Vagina (tissue), 2 donors: ENCODE results near the gene STT3B. TPM values are rescaled to one million over a fixed set of nuclear protein-coding genes. Genes with fewer than 3 reads are reported as not detected.

ENCODE experiments used
- DNase-seq, 2 donors: peaks; one replicate each; pipeline ENCODE4 v3.0.0-alpha.2; 2017; ENCODE audit errors: extremely low spot score in 2 of 2
- H3K27ac ChIP-seq: fragments of 200-600 bp; sonication (generic); one replicate; pipeline ENCODE4 v1.5.1; 2019
- H3K27me3 ChIP-seq: fragments of 200-600 bp; sonication (generic); one replicate; pipeline ENCODE4 v1.5.1; 2019
- H3K36me3 ChIP-seq, 2 donors: fragments of 200-600 bp; sonication (generic); one replicate each; pipeline ENCODE4 v1.5.1; 2017 to 2019
- H3K4me1 ChIP-seq: fragments of 200-600 bp; sonication (generic); one replicate; pipeline ENCODE4 v1.5.1; 2019
- H3K4me3 ChIP-seq, 2 donors: fragments of 200-600 bp; sonication (generic); 1 replicate in 1 of 2; 2 replicates in 1 of 2; pipeline ENCODE4 v1.5.1; 2016 to 2019
- H3K9me3 ChIP-seq: fragments of 200-600 bp; sonication (generic); one replicate; pipeline ENCODE4 v1.5.1; 2019
- CTCF ChIP-seq, 3 experiments: fragments of 450-650 bp in 2 of 3; fragments of 200-600 bp in 1 of 3; sonication (generic) in 1 of 3; IDR thresholded peaks; one replicate each; pipeline ENCODE4 v1.5.1; 2017 to 2019; ENCODE audit warnings: antibody characterized with exemption in 3 of 3, mild to moderate bottlenecking in 2 of 3, moderate library complexity in 2 of 3
- POLR2A ChIP-seq, 2 donors: fragments of 450-650 bp; IDR thresholded peaks; one replicate each; pipeline ENCODE4 v1.6.1; 2017; ENCODE audit warnings: antibody characterized with exemption in 2 of 2, mild to moderate bottlenecking in 2 of 2, moderate library complexity in 2 of 2
- POLR2AphosphoS5 ChIP-seq, 2 donors: sonication (generic); formaldehyde crosslinking; IDR thresholded peaks; one replicate each; pipeline ENCODE4 v1.9.0; 2017; ENCODE audit warnings: antibody characterized with exemption in 2 of 2, mild to moderate bottlenecking in 2 of 2, low read depth in 1 of 2; ENCODE audit not compliant: insufficient read depth in 1 of 2
- intact Hi-C: fragments of 100-400 bp; cut with DNase I; formaldehyde crosslinking; loops from one replicate; pipeline ENCODE4 v1.15.1; 2023
- total RNA-seq: library from RNA; depleted of rRNA; stranded (reverse); fragments of >200 nt; gene quantifications from one replicate; pipeline ENCODE4 v1.2.3, GENCODE V29; 2016

STT3B gene
- total RNA-seq, 1 donor from 2014 or later, result 65.3 TPM

DNA sequence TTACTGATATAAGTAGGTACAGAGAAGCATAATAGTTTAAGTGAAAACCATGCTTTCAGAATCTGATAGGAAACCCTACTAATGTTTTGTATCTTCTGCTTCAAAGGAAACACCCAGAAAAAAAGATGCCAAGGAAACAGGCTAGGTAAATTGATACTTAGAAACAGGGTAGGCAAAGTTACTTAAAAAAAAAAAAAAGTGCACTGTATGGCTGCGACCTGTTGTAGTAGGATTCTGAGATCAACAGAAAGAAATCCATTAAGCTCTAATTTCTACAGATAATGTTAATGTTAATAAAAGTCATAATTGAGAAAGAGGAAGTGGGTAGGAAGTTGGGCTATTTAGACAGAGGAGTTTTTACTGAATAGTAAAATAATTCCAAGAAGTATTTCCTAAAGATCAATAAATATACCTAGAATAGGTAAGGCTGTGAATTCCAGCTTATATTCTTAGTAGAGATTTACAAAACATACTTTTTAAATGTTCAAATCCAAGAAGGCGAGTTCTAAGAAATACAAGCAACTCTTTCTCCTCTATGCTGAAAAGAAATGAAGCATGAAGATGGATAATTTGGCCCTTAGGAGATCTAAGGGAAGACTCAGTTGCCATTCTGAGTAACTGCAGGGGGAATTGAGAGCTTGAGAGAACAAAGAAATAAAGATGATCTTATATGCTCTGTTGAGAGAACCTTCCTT lies 24.1 kb upstream of the STT3B start:
- no peaks in the 10 kb centered on the region for H3K27me3 ChIP-seq
- intact Hi-C loops, result no loop called here
- no peak for DNase-seq
- no peak overlapping the region for H3K4me3 ChIP-seq
- no peaks in the 10 kb centered on the region for H3K9me3 ChIP-seq
- H3K27ac ChIP-seq, result no peak overlapping the region
- H3K4me1 ChIP-seq, result no peaks in the 10 kb centered on the region
- H3K36me3 ChIP-seq, result no peaks in the 10 kb centered on the region
- TF ChIP-seq CTCF (IDR thresholded peaks at IDR 0.05) (no peak), POLR2A (IDR thresholded peaks at IDR 0.05) (no peak), POLR2AphosphoS5 (IDR thresholded peaks at IDR 0.05; ENCODE audit: insufficient read depth in 1 of 2, low read depth in 1 of 2) (no peak)

GRCh38 chr3:31509147-31509728 lies 23.5 kb upstream of the STT3B start:
- DNase-seq, result no peak
- TF ChIP-seq POLR2AphosphoS5 (IDR thresholded peaks at IDR 0.05; ENCODE audit: insufficient read depth in 1 of 2, low read depth in 1 of 2) (no peak), POLR2A (IDR thresholded peaks at IDR 0.05) (no peak), CTCF (IDR thresholded peaks at IDR 0.05) (no peak)
- intact Hi-C loops, result no loop called here

GRCh38 chr3:31514570-31514969 lies 18.2 kb upstream of the STT3B start:
- Histone ChIP-seq H3K27ac (no peak overlapping the region), H3K9me3 (no peaks in the 10 kb centered on the region), H3K36me3 (no peaks in the 10 kb centered on the region), H3K4me3 (no peak overlapping the region), H3K27me3 (no peaks in the 10 kb centered on the region), H3K4me1 (no peaks in the 10 kb centered on the region)
- intact Hi-C loops, result no loop called here
- TF ChIP-seq POLR2A (IDR thresholded peaks at IDR 0.05) (no peak), CTCF (IDR thresholded peaks at IDR 0.05) (no peak), POLR2AphosphoS5 (IDR thresholded peaks at IDR 0.05; ENCODE audit: insufficient read depth in 1 of 2, low read depth in 1 of 2) (no peak)
- DNase-seq, result no peak

More at GRCh38 chr3:31509147-31509728, 23.5 kb upstream of the STT3B start:
- Histone ChIP-seq H3K4me1 (no peaks in the 10 kb centered on the region), H3K27me3 (no peaks in the 10 kb centered on the region), H3K9me3 (no peaks in the 10 kb centered on the region), H3K36me3 (no peaks in the 10 kb centered on the region), H3K27ac (no peak overlapping the region), H3K4me3 (no peak overlapping the region)

DNA sequence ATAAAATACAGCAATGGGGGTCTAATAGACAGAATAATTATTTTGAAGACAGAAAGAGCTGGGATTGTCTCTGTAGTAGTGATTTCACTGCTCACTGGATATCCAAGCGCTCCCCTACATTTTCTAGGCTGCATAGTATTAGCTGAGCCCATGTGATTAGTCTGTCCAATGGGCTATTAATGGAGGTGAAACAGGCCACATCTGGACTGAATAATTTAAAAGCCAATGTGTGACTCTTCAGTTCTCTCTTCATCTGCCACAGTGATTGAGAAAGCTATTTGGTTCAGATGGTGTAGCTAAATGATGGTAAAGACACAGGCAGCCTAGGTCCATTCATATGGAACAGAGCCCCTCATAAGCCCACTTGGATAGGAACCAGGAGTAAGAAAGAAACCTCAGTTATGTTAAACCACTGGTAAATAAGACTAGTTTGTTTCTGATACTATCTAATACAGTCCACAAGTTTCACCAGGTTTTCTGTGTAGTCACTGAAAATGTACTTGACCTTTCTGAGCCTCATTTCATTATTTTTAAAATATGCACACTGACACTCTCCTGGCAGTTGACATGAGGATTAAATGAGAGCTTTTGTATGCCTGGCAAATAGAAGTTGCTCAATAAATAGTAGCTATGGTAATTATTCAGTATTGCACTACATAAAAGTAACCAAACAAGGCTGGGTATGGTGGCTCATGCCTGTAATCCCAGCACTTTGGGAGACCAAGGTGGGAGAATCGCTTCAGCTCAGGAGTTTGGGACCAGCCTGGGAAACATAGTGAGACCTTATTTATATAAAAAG lies 17.0 kb upstream of the STT3B start:
- DNase-seq, result no peak
- intact Hi-C loops, result no loop called here
- no peak overlapping the region for H3K27ac ChIP-seq
- no peaks in the 10 kb centered on the region for H3K27me3 ChIP-seq
- H3K9me3 ChIP-seq, result no peaks in the 10 kb centered on the region
- H3K4me1 ChIP-seq, result no peaks in the 10 kb centered on the region
- H3K36me3 ChIP-seq, result no peaks in the 10 kb centered on the region
- H3K4me3 ChIP-seq, result no peak overlapping the region
- TF ChIP-seq POLR2A (IDR thresholded peaks at IDR 0.05) (no peak), POLR2AphosphoS5 (IDR thresholded peaks at IDR 0.05; ENCODE audit: insufficient read depth in 1 of 2, low read depth in 1 of 2) (no peak), CTCF (IDR thresholded peaks at IDR 0.05) (no peak)
